GM18508 (cell line): ENCODE measurements around the gene NXN.
"Not testable (repeated sequence)": the region's sequence is repeated elsewhere in the genome, so short reads cannot be mapped to it uniquely, and the experiment has no call there.

Source experiments
- ATAC-seq: cut with Tn5 transposase; IDR thresholded peaks from one replicate; pipeline ENCODE4 v1.9.1; 2021; ENCODE audit warnings: moderate number of reproducible peaks; ENCODE audit not compliant: insufficient read depth, unreplicated experiment

The NXN gene

GRCh38 chr17:789931-790873 is 189.4 kb downstream of the NXN start:
- not testable (repeated sequence) for ATAC-seq

DNA sequence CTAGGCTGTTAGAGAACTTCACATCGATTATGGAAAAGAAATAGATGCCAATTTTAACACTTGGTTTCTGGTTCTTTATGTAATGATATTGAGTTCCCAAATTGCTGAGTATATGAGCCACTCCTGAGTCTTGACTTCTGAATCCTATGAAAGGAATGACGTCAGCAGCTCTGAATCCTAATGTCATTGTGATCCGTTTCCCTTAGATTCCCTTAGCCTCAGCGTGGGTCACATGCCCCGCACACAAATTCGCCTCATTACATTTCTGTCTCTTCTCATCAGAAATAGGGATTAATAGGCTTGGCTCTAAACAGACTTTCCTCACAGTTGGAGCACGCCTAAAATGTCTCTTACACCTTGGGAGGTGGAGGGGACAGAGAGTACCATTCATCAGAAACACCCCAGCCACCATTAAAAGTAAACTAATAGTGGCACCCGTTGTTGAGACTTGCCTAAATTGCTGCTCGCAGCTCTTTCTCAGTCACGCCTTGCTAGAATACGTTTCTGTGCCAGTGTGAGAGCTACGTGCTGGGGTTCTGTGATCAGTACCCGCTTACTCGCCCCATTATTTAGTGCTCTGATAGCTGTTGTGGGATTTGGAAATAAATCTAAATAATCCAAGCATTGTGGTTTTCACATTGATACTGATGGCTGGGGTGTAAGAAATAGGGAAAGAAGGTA is 190.3 kb downstream of the NXN start:
- ATAC-seq = no peak

DNA sequence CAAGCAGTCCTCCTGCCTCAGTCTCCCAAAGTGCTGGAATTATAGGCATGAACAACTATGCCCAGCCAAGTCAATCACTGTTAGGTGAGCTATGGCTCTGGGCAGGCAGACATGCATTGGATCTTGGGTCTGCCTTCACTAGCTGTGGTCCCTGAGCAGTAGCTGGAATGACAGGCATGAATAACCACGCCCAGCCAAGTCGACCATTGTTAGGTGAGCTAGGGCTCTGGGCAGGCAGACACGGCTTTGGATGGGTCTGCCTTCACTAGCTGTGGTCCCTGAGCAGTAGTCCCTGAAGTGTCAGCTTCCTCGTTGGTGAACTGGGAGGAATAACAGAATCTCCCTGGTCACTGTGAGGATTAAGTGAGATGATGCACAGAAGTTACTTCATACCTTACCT is 191.0 kb downstream of the NXN start:
- no peak for ATAC-seq

DNA sequence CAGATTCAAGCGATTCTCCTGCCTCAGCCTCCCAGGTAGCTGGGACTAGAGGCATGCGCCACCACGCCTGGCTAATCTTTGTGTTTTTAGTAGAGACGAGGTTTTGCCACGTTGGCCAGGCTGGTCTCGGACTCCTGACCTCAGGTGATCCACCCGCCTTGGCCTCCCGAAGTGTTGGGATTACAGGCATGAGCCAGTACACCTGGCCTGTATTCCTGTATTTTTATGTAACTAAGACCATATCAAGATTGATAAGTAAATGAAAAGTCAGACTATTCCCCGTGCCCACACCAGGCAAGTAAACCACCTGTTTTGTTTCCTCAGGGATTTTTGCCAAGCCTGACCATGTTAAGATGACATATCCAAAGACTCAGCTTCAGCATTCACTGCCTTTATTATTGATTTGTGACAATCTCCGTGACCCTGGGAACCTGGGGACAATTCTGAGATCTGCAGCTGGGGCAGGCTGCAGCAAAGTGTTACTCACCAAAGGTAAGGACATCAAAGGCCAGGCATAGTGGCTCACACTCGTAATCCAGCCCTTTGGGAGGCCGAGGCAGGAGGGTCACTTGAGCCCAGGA is 191.8 kb downstream of the NXN start:
- no peak for ATAC-seq

- ATAC-seq = not testable (repeated sequence)
Measured at GRCh38 chr17:785901-786300, 193.7 kb downstream of the NXN start.

- no peak for ATAC-seq
Measured at GRCh38 chr17:784143-784542, 195.4 kb downstream of the NXN start.

DNA sequence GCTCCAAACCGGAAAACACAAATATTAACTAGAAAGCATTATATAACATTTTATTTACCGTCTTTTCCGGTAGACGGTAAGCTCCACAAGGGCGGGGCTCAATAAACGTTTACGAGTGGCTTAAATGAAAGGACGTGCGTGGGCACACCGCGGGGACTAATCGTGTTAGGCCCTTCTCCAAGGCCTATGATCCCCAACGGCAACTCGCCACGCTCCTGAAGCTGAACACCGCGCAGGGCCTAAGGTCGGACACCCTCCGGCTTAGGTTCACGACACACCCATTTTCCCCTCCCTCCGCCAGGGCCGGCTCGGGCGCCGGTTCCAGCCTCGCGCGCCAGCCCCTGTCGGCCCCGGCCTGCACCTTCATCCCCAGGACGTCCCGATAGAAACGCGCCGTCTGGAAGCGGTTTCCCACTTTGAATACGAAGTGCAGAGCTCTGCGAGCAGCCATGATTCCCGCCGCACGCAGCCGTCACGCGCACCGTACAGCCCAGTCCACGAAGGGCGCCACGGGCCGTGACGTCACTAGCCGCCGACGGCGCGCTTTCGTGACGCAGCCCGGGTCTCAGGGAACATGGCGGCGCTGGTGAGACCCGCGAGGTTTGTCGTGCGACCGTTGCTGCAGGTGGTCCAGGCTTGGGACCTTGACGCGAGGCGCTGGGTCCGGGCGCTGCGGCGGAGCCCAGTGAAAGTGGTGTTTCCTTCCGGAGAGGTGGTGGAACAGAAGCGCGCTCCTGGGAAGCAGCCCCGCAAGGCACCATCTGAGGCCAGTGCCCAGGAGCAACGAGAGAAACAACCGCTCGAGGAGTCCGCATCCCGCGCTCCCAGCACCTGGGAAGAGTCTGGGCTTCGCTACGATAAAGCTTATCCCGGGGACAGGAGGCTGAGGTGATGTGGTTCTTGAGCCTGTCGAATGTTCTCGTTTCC is 197.5 kb downstream of the NXN start, which contains the start of the genes GLOD4 and MRM3:
Gene GLOD4, minus strand, starts transcription at position 476 of the 927 bp plus-strand sequence. Its CDS starts 25 bp downstream, at position 451.
Gene MRM3, plus strand, starts transcription at position 549 of the 927 bp plus-strand sequence. Its CDS starts 26 bp downstream, at position 575.
- no peak for ATAC-seq

DNA sequence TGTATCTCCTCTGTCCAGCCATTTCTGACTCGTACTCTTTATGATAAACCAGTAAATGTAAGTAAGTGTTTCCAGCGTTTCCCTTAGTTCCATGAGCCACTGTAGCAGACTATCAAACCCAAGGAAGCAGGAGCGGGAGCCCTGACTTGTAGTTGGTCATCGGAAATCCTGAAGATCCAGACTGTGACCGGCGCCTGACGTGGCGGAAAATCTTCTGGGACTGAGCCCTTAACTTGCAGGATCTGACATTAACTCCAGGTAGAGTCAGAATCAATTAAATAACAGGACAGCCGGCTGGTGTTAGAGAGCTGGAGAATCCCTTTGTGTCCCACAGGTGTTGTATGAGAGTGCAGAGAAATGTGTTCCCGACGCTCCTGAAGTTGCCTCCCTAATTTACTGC is 201.5 kb downstream of the NXN start:
- no peak for ATAC-seq

GRCh38 chr17:774313-774584 is 205.3 kb downstream of the NXN start:
- no peak for ATAC-seq

DNA sequence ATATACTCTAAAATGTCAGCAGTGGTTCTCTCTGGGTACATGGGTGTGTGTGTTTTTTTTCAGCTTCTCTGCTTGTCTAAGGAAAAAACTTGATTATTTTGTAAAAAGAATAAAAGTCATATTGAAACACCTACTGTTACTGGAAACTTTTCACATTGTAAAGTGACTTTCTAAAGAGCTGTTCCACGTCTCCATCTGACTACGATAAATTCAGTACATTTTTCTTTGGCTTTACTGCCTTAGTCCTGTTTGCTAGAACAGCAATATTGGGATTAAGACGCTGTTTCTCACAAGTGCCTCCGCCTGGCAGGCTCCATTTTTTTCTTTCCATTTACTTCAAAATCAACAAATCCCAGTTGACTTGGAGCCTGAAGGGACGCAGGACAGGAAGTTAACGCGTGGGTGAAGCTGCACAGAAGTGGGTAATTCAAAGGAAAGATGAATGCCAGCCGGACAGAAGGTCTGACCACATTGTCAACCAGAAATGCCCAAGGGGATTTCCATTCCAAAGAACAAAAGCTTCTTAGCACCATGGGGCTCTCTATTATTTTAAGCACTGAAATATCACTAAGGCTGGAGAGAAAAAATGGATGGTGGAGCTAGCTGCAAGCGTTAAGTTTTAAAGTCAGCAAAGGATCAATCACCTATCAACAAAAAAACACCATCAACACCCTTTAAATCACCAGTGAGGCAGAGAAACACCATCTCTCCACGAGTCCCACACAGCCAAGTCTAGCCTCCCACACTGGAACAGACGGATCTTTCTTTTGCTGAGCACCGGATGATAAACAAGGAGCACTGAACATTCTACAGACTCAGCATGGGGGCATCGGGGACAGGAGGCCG is 205.9 kb downstream of the NXN start:
- ATAC-seq = no peak

GRCh38 chr17:773016-773415 is 206.6 kb downstream of the NXN start:
- ATAC-seq = no peak

DNA sequence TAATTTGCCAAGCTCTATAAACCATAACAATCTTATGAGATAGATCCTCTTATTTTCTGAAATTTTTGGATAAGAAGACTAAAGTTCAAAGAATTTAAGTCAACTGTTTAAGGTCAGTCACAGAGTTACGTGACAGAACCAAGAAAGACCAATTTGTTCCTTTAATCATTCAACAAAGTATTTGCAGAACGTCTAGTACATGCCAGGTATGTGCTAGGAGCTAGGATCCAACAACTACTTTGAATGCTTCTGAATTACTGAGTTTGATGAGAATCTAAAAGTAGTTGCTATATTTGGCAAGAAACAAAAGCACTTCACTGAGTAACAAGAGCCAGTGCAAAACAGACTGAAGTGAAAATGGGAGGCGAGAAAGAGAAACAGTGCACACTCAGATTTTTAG is 212.5 kb downstream of the NXN start:
- no peak for ATAC-seq

- no peak for ATAC-seq
Measured at GRCh38 chr17:760371-760770, 219.2 kb downstream of the NXN start.

DNA sequence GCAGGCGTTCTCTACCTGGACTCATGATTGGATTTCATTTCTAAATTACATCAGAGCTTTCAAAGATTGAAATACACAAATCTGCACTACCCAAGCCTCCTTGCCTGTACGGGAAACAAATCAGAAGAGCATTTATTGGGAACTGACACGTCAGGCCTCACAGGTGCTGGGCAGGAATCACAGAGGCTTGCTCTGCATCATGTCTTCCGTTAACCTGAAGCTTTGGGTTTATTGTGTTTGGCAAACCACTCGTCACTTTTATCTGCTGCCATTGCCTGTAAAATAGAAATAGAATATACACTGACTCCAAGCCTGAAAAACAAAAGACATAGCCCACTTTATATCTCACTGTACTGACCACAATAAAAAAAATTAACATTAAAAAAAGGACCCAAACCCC is 219.6 kb downstream of the NXN start:
- ATAC-seq = no peak

DNA sequence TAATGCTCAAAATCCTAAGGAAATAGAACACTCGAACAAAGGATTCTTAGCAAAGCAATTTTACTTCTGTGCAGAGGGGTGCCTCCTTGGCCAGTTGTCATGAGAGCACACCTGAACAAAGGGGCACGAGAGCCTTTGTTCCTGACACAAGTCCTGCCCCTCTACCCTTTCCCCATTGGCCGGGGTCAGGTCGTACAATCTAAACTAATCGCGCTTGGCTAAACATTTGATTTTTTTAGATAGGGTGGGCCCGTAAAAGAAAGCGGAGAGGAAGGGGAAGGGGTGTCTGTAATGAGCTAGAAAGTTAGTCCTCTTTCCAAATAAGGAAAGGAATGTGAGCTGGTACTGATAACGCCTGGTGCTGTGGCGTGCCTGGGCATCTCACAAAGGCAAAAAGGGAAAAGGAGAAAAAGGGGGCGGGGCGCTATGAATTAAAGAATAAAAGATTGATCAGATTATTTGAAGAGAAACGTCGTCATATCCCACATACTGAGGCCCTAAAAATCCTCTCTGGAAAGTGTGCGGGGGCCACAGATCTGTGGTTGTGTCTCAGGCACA is 223.5 kb downstream of the NXN start:
- not testable (repeated sequence) for ATAC-seq

DNA sequence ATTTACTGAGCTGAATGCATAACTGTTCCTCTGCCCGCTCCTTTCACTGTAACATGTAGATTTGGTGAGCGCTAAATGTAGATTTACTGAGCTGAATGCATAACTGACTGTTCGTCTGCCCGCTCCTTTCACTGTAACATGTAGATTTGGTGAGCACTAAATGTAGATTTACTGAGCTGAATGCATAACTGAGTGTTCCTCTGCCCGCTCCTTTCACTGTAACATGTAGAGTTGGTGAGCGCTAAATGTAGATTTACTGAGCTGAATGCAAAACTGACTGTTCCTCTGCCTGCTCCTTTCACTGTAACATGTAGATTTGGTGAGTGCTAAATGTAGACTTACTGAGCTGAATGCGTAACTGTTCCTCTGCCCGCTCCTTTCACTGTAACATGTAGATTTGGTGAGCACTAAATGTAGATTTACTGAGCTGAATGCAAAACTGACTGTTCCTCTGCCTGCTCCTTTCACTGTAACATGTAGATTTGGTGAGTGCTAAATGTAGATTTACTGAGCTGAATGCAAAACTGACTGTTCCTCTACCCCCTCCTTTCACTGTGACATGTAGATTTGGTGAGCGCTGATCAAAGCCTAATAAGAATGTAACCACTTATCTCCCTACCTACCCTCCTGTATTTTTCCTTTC is 224.1 kb downstream of the NXN start:
- not testable (repeated sequence) for ATAC-seq

DNA sequence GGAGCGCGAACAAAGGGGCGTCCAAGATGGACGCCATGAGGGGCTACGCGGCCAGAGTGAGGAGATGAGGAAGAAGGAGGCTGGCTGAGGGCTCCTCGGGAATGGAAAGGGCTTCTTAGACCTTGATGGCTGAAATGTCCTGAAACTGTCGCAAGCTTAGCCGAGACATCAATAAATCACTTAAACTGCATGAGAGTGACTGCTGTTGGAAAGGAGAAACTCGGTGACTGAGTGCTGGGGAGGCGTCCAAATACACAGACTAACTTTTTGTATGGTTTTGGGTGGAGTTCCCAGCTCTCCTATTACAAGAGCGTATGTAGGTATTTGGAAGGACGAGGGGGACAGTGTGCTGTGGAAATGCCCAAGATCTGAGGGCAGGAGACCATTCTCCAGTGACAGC is 226.2 kb downstream of the NXN start:
- no peak for ATAC-seq

GRCh38 chr17:752620-753219 is 226.9 kb downstream of the NXN start:
- ATAC-seq = no peak
